Ramos (cell line): ENCODE results near the gene MBP.

ENCODE experiments used
- in situ Hi-C: fragments of 300-500 bp; cut with MboI; formaldehyde crosslinking; loops from one replicate; pipeline ENCODE4 v1.14.3; 2022; ENCODE audit warnings: low sequenced_read_pairs; ENCODE audit not compliant: unreplicated experiment

Gene MBP

GRCh38 chr18:77151772-77152520 is 19.4 kb upstream of the MBP start:
- in situ Hi-C loops: no loop called here

GRCh38 chr18:77151033-77151771 is 18.6 kb upstream of the MBP start:
- in situ Hi-C loops: no loop called here

GRCh38 chr18:77150588-77150987 is 18.0 kb upstream of the MBP start:
- in situ Hi-C loops: no loop called here

DNA sequence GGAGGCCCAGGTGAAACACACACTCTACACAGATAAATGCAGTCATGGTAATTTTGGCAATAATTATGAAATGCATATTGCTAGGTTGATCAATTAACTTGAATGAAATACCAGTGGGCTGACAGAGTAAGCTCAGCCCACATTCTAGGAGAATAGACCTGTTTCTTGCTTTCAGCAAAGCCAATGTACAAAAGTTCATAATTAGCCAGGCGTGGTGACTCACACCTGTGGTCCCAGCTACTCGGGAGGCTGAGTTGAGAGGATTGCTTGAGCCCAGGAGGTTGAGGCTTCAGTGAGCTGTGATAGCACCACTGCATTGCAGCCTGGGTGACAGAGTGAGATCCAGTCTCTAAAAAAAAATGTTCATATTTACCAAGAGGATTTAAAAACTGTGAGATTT is 15.7 kb upstream of the MBP start:
- in situ Hi-C loops: no loop called here

GRCh38 chr18:77147418-77147852 is 14.9 kb upstream of the MBP start:
- in situ Hi-C loops: no loop called here

GRCh38 chr18:77146249-77147080 is 13.9 kb upstream of the MBP start:
- in situ Hi-C loops: no loop called here

- in situ Hi-C loops: no loop called here
Measured at GRCh38 chr18:77145364-77145901, 12.8 kb upstream of the MBP start.

- in situ Hi-C loops: no loop called here
Measured at GRCh38 chr18:77144451-77145118, 12.0 kb upstream of the MBP start.

DNA sequence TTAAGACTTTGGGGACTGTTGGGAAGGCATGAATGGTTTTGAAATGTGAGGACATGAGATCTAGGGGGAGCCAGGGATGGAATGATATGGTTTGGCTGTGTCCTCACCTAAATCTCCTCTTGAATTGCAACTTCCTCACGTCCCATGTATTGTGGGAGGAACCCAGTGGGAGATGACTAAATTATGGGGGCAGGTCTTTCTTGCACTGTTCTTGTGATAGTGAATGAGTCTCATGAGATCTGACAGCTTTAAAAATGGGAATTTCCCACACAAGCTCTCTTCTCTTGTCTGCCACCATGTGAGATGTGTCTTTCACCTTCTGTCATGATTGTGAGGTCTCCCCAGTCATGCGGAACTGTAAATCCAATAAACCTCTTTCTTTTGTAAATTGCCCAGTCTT is 11.5 kb upstream of the MBP start:
- in situ Hi-C loops: no loop called here

- in situ Hi-C loops: no loop called here
Measured at GRCh38 chr18:77143196-77143595, 10.6 kb upstream of the MBP start.

DNA sequence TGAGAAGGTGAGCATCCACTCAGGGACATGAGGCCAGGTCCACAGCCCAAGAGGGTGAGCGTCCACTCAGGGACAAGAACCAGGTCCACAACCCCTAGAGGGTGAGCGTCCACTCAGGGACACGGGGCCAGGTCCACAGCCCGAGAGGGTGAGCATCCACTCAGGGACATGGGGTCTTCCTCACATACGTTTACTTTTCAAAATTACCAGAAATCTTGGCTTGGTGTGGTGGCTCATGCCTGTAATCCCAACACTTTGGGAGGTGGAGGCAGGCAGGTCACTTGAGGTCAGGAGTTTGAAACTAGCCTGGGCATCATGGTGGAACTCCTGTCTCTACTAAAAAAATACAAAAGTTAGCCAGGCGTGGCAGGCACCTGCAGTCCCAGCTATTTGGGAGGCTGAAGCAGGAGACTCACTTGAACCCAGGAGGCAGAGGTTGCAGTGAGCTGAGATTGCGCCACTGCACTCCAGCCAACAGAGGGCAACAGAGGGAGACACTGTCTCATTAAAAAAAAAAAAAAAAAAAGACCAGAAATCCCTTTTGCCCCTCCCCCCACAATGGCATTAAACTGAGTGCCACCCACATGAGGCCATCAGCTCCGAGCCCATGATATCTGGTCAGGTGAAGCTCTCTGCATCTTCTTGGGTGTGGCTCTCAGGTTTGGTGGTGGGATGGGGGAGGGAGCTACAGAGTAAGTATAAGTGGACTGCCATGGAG is 9.0 kb upstream of the MBP start:
- in situ Hi-C loops: no loop called here

DNA sequence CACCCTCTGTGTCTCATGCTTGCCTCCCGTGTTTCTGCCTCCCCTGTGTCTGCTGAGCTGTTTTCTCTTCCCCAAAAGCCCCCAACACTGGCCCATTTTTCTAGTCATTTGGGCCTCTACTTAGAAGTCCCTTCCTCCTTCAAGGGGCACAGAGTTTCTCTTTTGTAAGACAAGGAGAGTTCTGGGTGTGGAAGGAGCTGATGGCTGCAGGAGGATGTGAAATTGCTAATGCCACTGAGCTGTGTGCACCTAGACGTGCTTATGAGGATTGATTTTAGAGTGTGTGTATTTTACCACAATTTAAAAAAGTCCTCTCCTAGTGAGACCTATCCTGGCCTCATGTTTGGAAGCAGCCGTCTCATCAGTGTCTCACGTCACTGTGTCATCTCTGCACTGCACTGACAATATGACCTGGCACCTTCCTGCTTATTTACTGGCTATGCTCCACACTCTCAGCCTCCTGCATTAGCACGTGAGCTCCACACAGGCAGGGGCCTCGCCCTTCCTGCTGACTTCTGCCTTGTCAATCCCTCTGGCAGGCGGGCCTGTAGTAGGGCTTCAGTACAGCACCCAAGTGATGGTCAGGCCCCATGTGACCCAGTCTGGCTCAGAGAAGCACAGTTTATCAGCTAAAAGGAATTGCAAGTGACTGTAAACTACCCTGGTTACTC is 8.0 kb upstream of the MBP start:
- in situ Hi-C loops: no loop called here

- in situ Hi-C loops: no loop called here
Measured at GRCh38 chr18:77140030-77140429, 7.4 kb upstream of the MBP start.

GRCh38 chr18:77139619-77140018 is 7.0 kb upstream of the MBP start:
- in situ Hi-C loops: no loop called here

DNA sequence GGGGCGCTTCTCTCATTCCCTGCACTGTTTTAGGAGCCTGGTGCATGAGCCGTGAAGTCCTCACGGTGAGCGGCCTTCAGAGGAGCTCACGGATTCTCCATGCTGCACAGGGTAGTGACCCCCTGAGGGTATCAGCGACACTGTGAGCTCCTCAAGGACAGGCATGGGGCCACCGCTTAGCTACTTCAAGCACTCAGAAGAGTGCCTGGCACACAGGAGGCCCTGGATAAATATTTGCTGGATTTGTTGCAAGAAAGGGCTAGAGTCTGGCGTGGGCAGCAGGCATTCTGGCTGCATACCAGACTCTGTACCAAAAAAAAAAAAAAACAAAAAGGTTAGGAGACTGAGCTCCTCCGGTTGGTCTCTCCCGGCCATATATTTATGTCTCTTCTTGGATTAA is 5.7 kb upstream of the MBP start:
- in situ Hi-C loops: no loop called here

GRCh38 chr18:77137851-77138250 is 5.3 kb upstream of the MBP start:
- in situ Hi-C loops: no loop called here

- in situ Hi-C loops: no loop called here
Measured at GRCh38 chr18:77136871-77137665, 4.5 kb upstream of the MBP start.

- in situ Hi-C loops: no loop called here
Measured at GRCh38 chr18:77136076-77136718, 3.6 kb upstream of the MBP start.
